ENCODE results near the gene MLYCD. TPM values are rescaled to one million over a fixed set of nuclear protein-coding genes. Genes with fewer than 3 reads are reported as not detected.

Gene MLYCD
- total and polyA plus RNA-seq, 2 experiments from 2014 or later, result 3.2 to 7.2 TPM

DNA sequence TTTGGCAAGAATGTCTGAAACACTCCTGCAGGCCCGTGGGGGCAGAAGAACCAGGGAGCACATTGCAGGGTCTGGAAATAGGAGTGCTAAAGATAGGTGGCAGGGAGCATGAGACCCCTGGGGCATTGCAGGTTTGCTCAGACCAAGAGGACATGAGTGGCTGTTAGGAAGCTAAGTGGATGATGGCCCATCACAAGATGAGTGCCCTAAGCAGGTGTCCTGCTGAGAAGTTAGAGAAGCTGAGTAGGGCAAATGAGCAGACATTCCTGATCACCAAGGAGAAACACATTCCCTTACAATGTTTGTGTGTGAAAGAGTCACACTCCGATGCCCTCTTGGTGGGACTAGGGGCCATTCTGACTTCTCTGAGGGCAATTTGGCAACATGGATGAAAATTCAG is 9.9 kb downstream of the MLYCD start:
- TF ChIP-seq ZNF114 (CRISPR knock-in tag; IDR thresholded peaks at IDR 0.05), result no peak
- TF ChIP-seq, protein P1, sequence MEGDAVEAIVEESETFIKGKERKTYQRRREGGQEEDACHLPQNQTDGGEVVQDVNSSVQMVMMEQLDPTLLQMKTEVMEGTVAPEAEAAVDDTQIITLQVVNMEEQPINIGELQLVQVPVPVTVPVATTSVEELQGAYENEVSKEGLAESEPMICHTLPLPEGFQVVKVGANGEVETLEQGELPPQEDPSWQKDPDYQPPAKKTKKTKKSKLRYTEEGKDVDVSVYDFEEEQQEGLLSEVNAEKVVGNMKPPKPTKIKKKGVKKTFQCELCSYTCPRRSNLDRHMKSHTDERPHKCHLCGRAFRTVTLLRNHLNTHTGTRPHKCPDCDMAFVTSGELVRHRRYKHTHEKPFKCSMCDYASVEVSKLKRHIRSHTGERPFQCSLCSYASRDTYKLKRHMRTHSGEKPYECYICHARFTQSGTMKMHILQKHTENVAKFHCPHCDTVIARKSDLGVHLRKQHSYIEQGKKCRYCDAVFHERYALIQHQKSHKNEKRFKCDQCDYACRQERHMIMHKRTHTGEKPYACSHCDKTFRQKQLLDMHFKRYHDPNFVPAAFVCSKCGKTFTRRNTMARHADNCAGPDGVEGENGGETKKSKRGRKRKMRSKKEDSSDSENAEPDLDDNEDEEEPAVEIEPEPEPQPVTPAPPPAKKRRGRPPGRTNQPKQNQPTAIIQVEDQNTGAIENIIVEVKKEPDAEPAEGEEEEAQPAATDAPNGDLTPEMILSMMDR (conservative IDR thresholded peaks at IDR 0.05; ENCODE audit: low read depth in 2 of 2), result no peak
- TF ChIP-seq POLR2AphosphoS5 (IDR thresholded peaks at IDR 0.05; ENCODE audit: low read depth), result peak; percentile 33; the same call in 1 of the 2 replicates
- no peak overlapping the region for H3K4me3 Mint-ChIP-seq
- Histone ChIP-seq H4K20me1 (replicated peaks; ENCODE audit: insufficient read depth) (peaks cover 16% of the 10 kb centered on the region), H2AFZ (no peak overlapping the region), H3K27me3 (ENCODE audit: insufficient read depth) (no peaks in the 10 kb centered on the region), H3K4me1 (ENCODE audit: insufficient read depth) (peaks cover 16% of the 10 kb centered on the region), H3K79me2 (replicated peaks; ENCODE audit: insufficient read depth) (peaks cover 13% of the 10 kb centered on the region), H3K9me2 (ENCODE audit: insufficient read depth) (no peaks in the 10 kb centered on the region), H3K36me3 (ENCODE audit: insufficient read depth) (peaks cover 3% of the 10 kb centered on the region; the same call in 1 of the 2 replicates), H3K4me3 (no peak overlapping the region), H3K27ac (ENCODE audit: low read depth) (no peak overlapping the region), H3K4me2 (no peak overlapping the region), H3F3A (replicated peaks; ENCODE audit: low read depth) (no peaks in the 10 kb centered on the region)
- H3K27me3 Mint-ChIP-seq (ENCODE audit: insufficient read depth, low read depth, poor library complexity), result no peaks in the 10 kb centered on the region
- no peak overlapping the region; the same call in 1 of the 2 replicates for H3K27ac Mint-ChIP-seq
- peaks cover 24% of the 10 kb centered on the region for H3K4me1 Mint-ChIP-seq
- H3K36me3 Mint-ChIP-seq (ENCODE audit: low read depth), result peaks cover 50% of the 10 kb centered on the region
- ATAC-seq (no peak), DNase-seq (ENCODE audit: low spot score) (no peak)
- no peaks in the 10 kb centered on the region for H3K9me3 Mint-ChIP-seq

DNA sequence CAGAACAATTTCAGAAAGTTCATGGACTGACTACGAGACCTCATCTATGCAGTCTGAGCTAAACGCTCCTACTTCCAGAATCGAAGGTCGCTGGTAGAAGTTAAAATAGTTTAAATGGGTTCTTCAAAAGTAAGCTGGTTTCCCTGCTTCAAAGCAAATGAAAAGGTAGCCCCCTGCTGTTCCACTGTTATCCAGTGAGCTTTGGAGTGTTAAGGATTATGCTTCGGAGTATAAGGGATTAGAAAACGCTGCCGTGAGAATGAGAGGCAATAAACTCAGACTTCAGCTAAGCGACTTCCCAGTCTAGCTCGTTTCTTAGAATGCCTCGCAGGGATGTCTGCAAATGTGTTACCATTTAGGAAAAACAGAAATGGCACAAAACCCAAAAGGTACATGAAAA is 12.4 kb downstream of the MLYCD start:
- Mint-ChIP-seq H3K36me3 (ENCODE audit: low read depth) (peaks cover 69% of the 10 kb centered on the region), H3K4me3 (no peak overlapping the region), H3K4me1 (peaks cover 24% of the 10 kb centered on the region), H3K27me3 (ENCODE audit: insufficient read depth, low read depth, poor library complexity) (peaks cover 7% of the 10 kb centered on the region), H3K27ac (no peak overlapping the region), H3K9me3 (peaks cover 4% of the 10 kb centered on the region; the same call in 2 of the 3 replicates)
- no peak overlapping the region for H3K27ac ChIP-seq (ENCODE audit: low read depth)
- no peaks in the 10 kb centered on the region for H3K27me3 ChIP-seq (ENCODE audit: insufficient read depth)
- H3K36me3 ChIP-seq (ENCODE audit: insufficient read depth), result peaks cover 10% of the 10 kb centered on the region; the same call in 1 of the 2 replicates
- peaks cover 11% of the 10 kb centered on the region for H4K20me1 ChIP-seq (replicated peaks; ENCODE audit: insufficient read depth)
- no peak overlapping the region for H2AFZ ChIP-seq
- no peaks in the 10 kb centered on the region for H3K9me2 ChIP-seq (ENCODE audit: insufficient read depth)
- peaks cover 16% of the 10 kb centered on the region for H3K4me1 ChIP-seq (ENCODE audit: insufficient read depth)
- H3K4me2 ChIP-seq, result no peak overlapping the region
- 0 out of 2 replicates have a peak, but pooled peaks cover 3% of the 10 kb centered on the region for H3K79me2 ChIP-seq (replicated peaks; ENCODE audit: insufficient read depth)
- DNase-seq (ENCODE audit: low spot score) (no peak), ATAC-seq (no peak)
- H3K4me3 ChIP-seq, result no peak overlapping the region
- H3F3A ChIP-seq (replicated peaks; ENCODE audit: low read depth), result no peaks in the 10 kb centered on the region
- TF ChIP-seq, protein P1 (conservative IDR thresholded peaks at IDR 0.05; ENCODE audit: low read depth in 2 of 2), result no peak
- no peak for TF ChIP-seq NANOG (IDR thresholded peaks at IDR 0.05; ENCODE audit: borderline replicate concordance)
- TF ChIP-seq EZH2phosphoT487 (IDR thresholded peaks at IDR 0.05; ENCODE audit: unreplicated experiment), result no peak
- TF ChIP-seq STAT1 (IDR thresholded peaks at IDR 0.05; ENCODE audit: unreplicated experiment), result no peak
- no peak for TF ChIP-seq POLR2AphosphoS5 (IDR thresholded peaks at IDR 0.05; ENCODE audit: low read depth)
- TF ChIP-seq, protein P2, sequence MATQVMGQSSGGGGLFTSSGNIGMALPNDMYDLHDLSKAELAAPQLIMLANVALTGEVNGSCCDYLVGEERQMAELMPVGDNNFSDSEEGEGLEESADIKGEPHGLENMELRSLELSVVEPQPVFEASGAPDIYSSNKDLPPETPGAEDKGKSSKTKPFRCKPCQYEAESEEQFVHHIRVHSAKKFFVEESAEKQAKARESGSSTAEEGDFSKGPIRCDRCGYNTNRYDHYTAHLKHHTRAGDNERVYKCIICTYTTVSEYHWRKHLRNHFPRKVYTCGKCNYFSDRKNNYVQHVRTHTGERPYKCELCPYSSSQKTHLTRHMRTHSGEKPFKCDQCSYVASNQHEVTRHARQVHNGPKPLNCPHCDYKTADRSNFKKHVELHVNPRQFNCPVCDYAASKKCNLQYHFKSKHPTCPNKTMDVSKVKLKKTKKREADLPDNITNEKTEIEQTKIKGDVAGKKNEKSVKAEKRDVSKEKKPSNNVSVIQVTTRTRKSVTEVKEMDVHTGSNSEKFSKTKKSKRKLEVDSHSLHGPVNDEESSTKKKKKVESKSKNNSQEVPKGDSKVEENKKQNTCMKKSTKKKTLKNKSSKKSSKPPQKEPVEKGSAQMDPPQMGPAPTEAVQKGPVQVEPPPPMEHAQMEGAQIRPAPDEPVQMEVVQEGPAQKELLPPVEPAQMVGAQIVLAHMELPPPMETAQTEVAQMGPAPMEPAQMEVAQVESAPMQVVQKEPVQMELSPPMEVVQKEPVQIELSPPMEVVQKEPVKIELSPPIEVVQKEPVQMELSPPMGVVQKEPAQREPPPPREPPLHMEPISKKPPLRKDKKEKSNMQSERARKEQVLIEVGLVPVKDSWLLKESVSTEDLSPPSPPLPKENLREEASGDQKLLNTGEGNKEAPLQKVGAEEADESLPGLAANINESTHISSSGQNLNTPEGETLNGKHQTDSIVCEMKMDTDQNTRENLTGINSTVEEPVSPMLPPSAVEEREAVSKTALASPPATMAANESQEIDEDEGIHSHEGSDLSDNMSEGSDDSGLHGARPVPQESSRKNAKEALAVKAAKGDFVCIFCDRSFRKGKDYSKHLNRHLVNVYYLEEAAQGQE (IDR thresholded peaks at IDR 0.05; ENCODE audit: unreplicated experiment), result no peak
- TF ChIP-seq CREB1 (CRISPR knock-in tag; IDR thresholded peaks at IDR 0.05; ENCODE audit: low read depth), result no peak
- TF ChIP-seq ZNF331 (CRISPR knock-in tag; IDR thresholded peaks at IDR 0.05; ENCODE audit: low read depth), result no peak
- TF ChIP-seq ZNF114 (CRISPR knock-in tag; IDR thresholded peaks at IDR 0.05), result no peak

All from GM23338 (cell line).